Measurements from ENCODE around the gene CEP20. TPM values are rescaled to one million over a fixed set of nuclear protein-coding genes. Genes with fewer than 3 reads are reported as not detected.

Gene CEP20
- total and polyA plus RNA-seq, 3 donors from 2014 or later = 32.4 to 70.6 (median 45.1) TPM

DNA sequence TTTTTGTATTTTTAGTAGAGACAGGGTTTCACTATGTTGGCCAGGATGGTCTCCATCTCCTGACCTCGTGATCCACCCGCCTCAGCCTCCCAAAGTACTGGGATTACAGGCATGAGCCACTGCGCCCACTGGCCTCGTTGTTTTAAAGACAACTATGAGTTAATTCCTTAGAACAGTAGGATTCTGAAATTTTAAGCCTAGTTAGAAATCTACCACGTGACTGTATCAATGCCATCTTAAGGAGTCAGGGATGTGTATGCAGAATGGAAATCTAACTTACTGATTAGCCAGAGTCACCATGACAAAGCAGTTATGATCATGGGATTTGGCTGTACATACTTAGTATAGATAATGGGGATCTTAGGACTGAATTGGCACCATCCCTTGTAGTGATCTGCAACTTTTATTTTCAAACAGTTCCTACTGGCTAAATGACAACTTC is 2.8 kb downstream of the CEP20 start:
- 84 to 91% methylated on average over 5 of the region's 5 CpGs for WGBS, 2 donors
- intact Hi-C loops (cut with DNase I; ENCODE audit: low total_unique reads) = no loop called here
- TF ChIP-seq POLR2A (IDR thresholded peaks at IDR 0.05) (no peak), CTCF (IDR thresholded peaks at IDR 0.05) (no peak)
- H3K4me3 ChIP-seq = no peak overlapping the region
- H3K27ac ChIP-seq = no peak overlapping the region
- H3K4me1 ChIP-seq = peaks cover 16% of the 10 kb centered on the region
- H3K27me3 ChIP-seq = no peaks in the 10 kb centered on the region
- no peaks in the 10 kb centered on the region for H3K36me3 ChIP-seq (ENCODE audit: low read depth, missing control alignments)
- H3K9me3 ChIP-seq = no peaks in the 10 kb centered on the region
- DNase-seq = no peak

GRCh38 chr16:15882563-15882962 is 5.8 kb downstream of the CEP20 start:
- Histone ChIP-seq H3K4me3 (no peak overlapping the region), H3K36me3 (ENCODE audit: low read depth, missing control alignments) (no peaks in the 10 kb centered on the region), H3K27ac (no peak overlapping the region), H3K4me1 (peaks cover 7% of the 10 kb centered on the region), H3K27me3 (no peaks in the 10 kb centered on the region), H3K9me3 (no peaks in the 10 kb centered on the region)
- TF ChIP-seq POLR2A (IDR thresholded peaks at IDR 0.05) = no peak
- 83 to 98% methylated on average over 3 of the region's 3 CpGs for WGBS, 2 donors
- intact Hi-C loops (cut with DNase I; ENCODE audit: low total_unique reads) = no loop called here
- no peak for DNase-seq

DNA sequence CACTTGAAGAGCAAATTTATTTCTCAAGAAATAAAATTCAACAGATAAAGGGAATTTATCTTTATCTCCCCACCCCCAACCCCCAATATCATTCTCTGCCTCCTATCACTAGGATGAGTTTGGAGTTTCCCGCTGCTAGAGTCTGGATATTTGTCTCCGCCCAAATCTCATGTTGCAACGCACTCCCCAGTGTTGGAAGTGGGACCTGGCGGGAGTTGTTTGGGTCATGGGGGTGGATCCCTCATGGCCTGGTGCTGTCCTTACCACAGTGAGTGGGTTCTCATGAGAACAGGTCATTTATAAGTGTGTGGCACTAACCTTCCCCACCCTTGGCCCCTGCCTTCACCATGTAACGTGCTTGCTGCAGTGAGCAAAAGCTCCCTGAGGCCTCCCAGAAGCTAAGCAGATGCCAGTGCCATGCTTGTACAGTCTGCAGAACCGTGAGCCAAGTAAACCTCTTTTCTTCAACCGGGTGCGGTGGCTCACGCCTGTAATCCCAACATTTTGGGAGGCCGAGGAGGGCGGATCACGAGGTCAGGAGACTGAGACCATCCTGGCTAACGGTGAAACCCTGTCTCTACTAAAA is 6.5 kb downstream of the CEP20 start:
- 88 to 94% methylated on average over 13 of the region's 13 CpGs for WGBS, 2 donors
- Histone ChIP-seq H3K27me3 (no peaks in the 10 kb centered on the region), H3K9me3 (no peaks in the 10 kb centered on the region), H3K27ac (no peak overlapping the region), H3K4me1 (no peaks in the 10 kb centered on the region), H3K36me3 (ENCODE audit: low read depth, missing control alignments) (no peaks in the 10 kb centered on the region), H3K4me3 (no peak overlapping the region)
- no peak for DNase-seq
- intact Hi-C loops (cut with DNase I; ENCODE audit: low total_unique reads) = no loop called here
- no peak for TF ChIP-seq POLR2A (IDR thresholded peaks at IDR 0.05)
- no peak for TF ChIP-seq CTCF (IDR thresholded peaks at IDR 0.05)

DNA sequence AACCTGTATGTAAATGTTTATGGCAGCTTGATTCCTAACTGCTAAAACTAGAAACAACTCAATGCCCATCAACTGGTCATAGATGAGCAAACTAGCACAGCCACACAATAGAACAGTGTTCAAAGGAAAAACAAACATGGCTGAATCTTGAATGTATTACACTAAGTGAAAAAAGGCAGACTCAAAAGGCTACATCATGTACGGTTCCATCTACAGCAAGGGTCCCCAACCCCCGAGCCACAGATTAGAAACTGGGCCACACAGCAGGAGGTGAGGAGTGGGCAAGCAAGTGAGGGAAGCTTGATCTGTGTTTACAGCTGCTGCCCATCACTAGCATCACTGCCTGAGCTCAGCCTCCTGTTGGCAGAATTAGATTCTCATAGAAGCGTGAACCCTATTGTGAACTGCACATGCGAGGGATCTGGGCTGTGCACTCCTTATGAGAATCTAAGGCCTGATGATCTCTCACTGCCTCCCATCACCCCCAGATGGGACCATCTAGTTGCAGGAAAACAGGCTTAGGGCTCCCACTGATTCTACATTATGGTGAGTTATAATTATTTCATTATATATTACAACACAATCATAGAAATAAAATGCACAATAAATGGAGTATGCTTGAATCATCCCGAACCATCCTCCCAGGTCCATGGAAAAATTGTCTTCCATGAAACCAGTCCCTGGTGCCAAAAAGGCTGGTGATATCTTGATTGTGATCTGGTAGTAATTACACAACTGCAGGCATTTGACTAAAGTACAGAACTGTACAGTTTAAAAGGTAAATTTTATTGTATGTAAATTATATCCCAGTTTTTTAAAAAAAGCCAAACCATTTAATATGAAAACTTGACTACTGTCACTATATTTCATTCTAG is 7.7 kb downstream of the CEP20 start:
- no peaks in the 10 kb centered on the region for H3K36me3 ChIP-seq (ENCODE audit: low read depth, missing control alignments)
- no peaks in the 10 kb centered on the region for H3K27me3 ChIP-seq
- H3K4me1 ChIP-seq = no peaks in the 10 kb centered on the region
- TF ChIP-seq POLR2A (IDR thresholded peaks at IDR 0.05) = no peak
- no peak for TF ChIP-seq CTCF (IDR thresholded peaks at IDR 0.05)
- no peaks in the 10 kb centered on the region for H3K9me3 ChIP-seq
- 78 to 87% methylated on average over 5 of the region's 5 CpGs for WGBS, 2 donors
- H3K27ac ChIP-seq = peak overlapping the region in 1 of 2 donors; percentile 18
- no peak overlapping the region for H3K4me3 ChIP-seq
- intact Hi-C loops (cut with DNase I; ENCODE audit: low total_unique reads) = no loop called here
- no peak for DNase-seq

DNA sequence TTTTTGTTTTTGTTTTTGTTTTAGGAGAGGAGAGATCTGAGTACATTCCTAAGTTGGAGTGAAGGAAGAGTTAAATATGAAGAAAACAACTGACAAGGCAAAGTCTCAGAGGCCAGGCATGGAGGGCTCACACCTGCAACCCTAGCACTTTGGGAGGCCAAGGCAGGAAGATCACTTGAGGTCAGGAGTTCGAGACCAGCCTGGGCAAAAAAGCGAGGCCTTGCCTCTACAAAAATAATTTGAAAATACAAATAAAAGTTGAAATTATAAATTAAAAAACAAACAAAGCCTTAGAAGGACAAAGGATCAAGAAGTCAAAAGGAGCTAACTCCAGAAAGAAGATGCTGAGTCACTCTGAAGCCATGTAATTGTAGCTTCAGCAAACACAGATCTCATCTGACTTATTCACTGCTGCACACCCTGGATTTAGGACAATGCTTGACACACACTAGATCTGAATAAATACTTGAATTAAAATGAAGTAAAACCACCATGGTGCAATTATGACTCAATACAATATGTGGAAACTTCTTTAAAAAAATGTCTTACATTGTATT is 9.1 kb downstream of the CEP20 start:
- H3K4me3 ChIP-seq = no peak overlapping the region
- no peaks in the 10 kb centered on the region for H3K36me3 ChIP-seq (ENCODE audit: low read depth, missing control alignments)
- WGBS, 2 donors = 64 to 72% methylated on average over 2 of the region's 2 CpGs
- H3K27ac ChIP-seq = peak overlapping the region in 1 of 2 donors; percentile 26
- H3K27me3 ChIP-seq = no peaks in the 10 kb centered on the region
- intact Hi-C loops (cut with DNase I; ENCODE audit: low total_unique reads) = no loop called here
- no peak for DNase-seq
- H3K4me1 ChIP-seq = peaks cover 4% of the 10 kb centered on the region
- no peak for TF ChIP-seq POLR2A (IDR thresholded peaks at IDR 0.05)
- TF ChIP-seq CTCF (IDR thresholded peaks at IDR 0.05) = no peak
- H3K9me3 ChIP-seq = no peaks in the 10 kb centered on the region
